Small intestine (tissue), 7 donors: ENCODE measurements around the gene DNAJB8. TPM values are rescaled to one million over a fixed set of nuclear protein-coding genes. Genes with fewer than 3 reads are reported as not detected.

Source experiments
- DNase-seq, 2 donors: peaks; one replicate each; pipeline versions ENCODE4 v3.0.0 to v3.0.0-alpha.2; 2013
- FAIRE-seq: peaks from 2 replicates; lab custom pipeline; 2012; peaks lifted over from hg19 to GRCh38; lab: Jason Lieb, UNC
- H3K27ac ChIP-seq, 3 donors: one replicate each; pipeline ENCODE4 v1.5.1; 2013; ENCODE audit warnings: low read length in 2 of 3, mild to moderate bottlenecking in 2 of 3, control low read depth in 1 of 3, inconsistent platforms in 1 of 3, low read depth in 1 of 3, moderate library complexity in 1 of 3
- H3K27me3 ChIP-seq, 3 donors: one replicate each; pipeline ENCODE4 v1.6.1; 2013; ENCODE audit warnings: low read length in 3 of 3, inconsistent platforms in 1 of 3; ENCODE audit not compliant: control insufficient read depth in 3 of 3, insufficient read depth in 3 of 3
- H3K36me3 ChIP-seq, 3 donors: one replicate each; pipeline ENCODE4 v1.6.1; 2013; ENCODE audit warnings: low read length in 3 of 3, inconsistent platforms in 1 of 3, low read depth in 1 of 3, mild to moderate bottlenecking in 1 of 3, moderate library complexity in 1 of 3; ENCODE audit not compliant: control insufficient read depth in 3 of 3, insufficient read depth in 2 of 3
- H3K4me1 ChIP-seq, 3 donors: one replicate each; pipeline ENCODE4 v1.6.1; 2013; ENCODE audit warnings: low read length in 2 of 3, inconsistent platforms in 1 of 3, low read depth in 1 of 3, mild to moderate bottlenecking in 1 of 3, moderate library complexity in 1 of 3; ENCODE audit not compliant: control insufficient read depth in 3 of 3, insufficient read depth in 2 of 3
- H3K4me3 ChIP-seq, 3 donors: one replicate each; pipeline ENCODE4 v1.5.1; 2013; ENCODE audit warnings: low read length in 3 of 3, control low read depth in 1 of 3, inconsistent platforms in 1 of 3, low read depth in 1 of 3, mild to moderate bottlenecking in 1 of 3, moderate library complexity in 1 of 3
- H3K9me3 ChIP-seq, 2 donors: one replicate each; pipeline ENCODE4 v1.6.1; 2013; ENCODE audit warnings: low read depth in 1 of 2, low read length in 1 of 2; ENCODE audit not compliant: control insufficient read depth in 2 of 2, insufficient read depth in 1 of 2
- WGBS, 3 donors: extraction: QIAGEN DNeasy Blood & Tissue Kit; methylation state at CpG; one replicate each; pipeline ENCODE4 v1.1.7; 2013; 5-methylcytosine and 5-hydroxymethylcytosine counted together
- polyA plus RNA-seq, 4 donors: library from polyadenylated mRNA; stranded (reverse) in 3 of 4; unstranded in 1 of 4; fragments of 200-250 nt in 3 of 4; fragments of 120-200 nt in 1 of 4; gene quantifications; one replicate each; pipeline versions ENCODE4 v1.2.1 to v1.2.3, GENCODE V29; 2013
- donor health status: healthy with polysubstance abuse.
- donor health status: control.
- donor health status: control.
- donor health status: Bipolar disorder and iron deficiency.
- donor health status: healthy.

The DNAJB8 gene
- polyA plus RNA-seq, 4 donors: not detected

DNA sequence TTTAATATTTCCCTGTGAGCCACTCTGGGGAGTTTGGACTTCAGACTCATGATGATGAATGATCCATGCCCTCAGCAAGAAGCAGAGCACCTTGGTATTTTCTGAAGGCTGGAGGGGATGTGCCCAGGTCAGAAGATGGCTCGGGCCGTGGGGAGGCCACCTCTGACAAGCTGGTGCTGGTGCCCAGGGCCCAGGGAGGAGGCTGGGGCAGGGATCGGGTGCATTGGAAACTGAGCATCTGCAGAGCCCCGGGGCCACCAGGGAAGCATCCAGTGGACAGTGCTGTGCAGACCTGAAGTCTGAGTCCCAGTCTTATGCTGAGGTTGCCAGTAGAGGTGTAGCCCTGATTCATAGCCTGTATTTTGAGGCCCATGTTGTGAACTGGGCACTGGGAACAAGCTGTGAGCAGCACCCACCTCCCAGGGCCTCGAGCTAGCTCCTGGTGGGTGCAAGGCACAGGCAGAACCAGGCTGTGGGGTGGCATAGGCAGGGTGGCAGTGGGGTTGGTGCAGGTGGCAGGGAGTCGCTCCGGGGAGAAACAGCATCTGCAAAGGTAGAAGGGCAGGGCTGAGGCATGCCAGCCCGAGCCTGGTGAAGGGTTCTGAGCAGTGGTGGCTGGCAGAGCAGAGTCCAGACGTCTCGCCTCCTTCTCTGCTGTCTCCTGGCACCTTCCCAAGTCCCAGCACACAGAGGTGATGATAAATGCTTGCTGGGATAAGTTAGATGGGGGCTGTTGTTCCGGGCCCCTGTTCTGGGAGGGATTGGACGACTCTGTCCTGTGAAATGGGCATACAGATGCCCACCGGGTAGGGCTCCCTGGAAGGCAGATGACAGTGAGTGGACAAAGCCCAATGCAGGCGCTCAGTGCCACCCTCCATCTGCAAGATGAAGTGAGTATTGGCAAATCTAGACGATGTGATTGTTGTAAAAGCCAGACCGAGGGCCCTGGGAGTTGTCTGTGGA lies 10.6 kb downstream of the DNAJB8 start:
- H3K27me3 ChIP-seq: peaks cover 0 to 17% (median 3%) of the 10 kb centered on the region in 3 donors
- peak in 1 of 2 donors; percentile 8 for DNase-seq
- FAIRE-seq: no peak
- H3K36me3 ChIP-seq: no peaks in the 10 kb centered on the region
- 25 to 62% (median 50%) methylated on average over 16 of the region's 16 CpGs for WGBS, 3 donors
- no peak overlapping the region for H3K4me3 ChIP-seq
- no peaks in the 10 kb centered on the region for H3K9me3 ChIP-seq
- H3K27ac ChIP-seq: no peak overlapping the region
- no peaks in the 10 kb centered on the region for H3K4me1 ChIP-seq

DNA sequence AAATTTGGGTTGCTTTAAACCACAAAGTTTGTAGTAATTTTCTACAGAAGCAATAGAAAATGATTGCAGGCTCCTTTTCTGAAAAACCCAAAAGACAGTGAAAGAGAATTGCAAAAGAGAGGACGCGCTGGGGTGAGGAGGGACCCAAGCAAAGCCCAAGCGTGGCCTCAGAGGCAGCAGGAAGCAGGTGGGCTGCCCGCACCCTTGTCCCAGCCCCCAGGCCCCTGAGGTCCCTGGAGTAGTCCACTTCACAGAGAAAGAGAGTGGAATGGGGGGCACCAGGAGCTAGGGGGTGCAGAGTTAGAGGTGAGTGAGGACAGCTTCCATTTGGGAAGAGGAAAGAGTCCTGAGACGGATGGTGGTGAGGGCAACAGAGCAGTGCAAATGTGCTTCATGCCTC lies 11.6 kb downstream of the DNAJB8 start:
- Histone ChIP-seq H3K9me3 (no peaks in the 10 kb centered on the region), H3K27ac (no peak overlapping the region), H3K4me3 (no peak overlapping the region), H3K27me3 (peaks cover 0 to 17% (median 3%) of the 10 kb centered on the region in 3 donors), H3K4me1 (no peaks in the 10 kb centered on the region), H3K36me3 (no peaks in the 10 kb centered on the region)
- no peak for FAIRE-seq
- 83 to 87% (median 86%) methylated on average over 5 of the region's 5 CpGs for WGBS, 3 donors
- no peak for DNase-seq

DNA sequence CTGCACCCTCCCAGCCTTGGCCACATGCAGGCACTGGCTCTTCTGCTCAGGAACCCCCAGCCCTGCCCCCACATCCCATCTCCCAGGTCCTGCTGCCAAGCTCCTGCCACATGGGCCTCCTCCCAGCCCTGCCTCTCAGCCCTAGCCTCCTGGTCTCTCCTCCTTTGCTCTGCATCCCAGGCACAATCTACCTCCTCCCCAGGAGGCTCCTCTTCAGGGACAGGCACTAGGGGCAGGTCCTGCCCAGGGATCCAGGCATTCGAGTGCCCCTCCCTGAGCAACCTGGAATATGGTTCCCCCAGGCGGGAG lies 12.4 kb downstream of the DNAJB8 start:
- no peak for DNase-seq
- Histone ChIP-seq H3K4me3 (no peak overlapping the region), H3K4me1 (no peaks in the 10 kb centered on the region), H3K27me3 (peaks cover 0 to 17% (median 3%) of the 10 kb centered on the region in 3 donors), H3K36me3 (no peaks in the 10 kb centered on the region), H3K9me3 (no peaks in the 10 kb centered on the region), H3K27ac (no peak overlapping the region)
- WGBS, 3 donors: 71 to 92% (median 76%) methylated on average over 2 of the region's 2 CpGs
- FAIRE-seq: no peak

DNA sequence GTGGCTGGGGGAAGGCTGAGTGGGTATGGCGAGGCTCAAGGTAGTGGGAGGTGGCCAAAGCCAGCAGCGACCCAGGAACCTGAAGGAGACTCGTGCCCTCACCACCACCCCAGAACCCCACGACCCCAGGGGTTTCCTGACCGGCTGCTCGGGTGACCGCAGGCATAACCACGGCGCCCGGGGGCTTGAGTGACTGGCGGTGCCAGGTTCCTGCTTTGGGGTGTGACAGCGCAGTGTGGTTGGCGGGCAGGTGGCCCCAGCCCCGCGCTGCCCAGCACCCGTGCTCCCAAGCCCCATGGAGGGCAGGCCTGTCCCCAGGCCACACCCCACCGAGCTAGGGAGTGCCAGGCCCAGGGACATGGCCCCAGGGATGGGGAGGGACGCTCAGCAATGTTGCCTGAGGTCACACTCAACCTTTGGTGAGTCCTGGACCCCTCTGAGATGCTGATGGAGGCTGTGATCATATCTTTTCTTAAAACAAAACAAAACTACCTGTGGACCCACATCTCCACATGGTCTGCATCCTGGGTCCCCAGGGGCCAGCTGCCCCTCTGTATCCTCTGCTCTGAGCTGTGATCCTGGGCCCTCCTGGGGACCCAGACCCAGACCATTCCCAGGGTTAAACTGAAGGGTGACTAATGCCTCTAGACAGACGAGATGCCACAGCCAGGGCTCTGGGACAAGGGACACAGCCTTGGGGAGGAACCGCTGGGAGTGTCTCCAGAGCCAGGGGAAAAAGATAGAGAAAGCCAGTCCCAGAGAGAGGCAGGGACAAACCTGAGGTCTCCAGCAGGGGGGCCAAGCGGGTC lies 13.0 kb downstream of the DNAJB8 start:
- no peaks in the 10 kb centered on the region for H3K4me1 ChIP-seq
- 62 to 72% (median 68%) methylated on average over 18 to 21 of the region's 21 CpGs for WGBS, 3 donors
- FAIRE-seq (no peak), DNase-seq (no peak)
- no peaks in the 10 kb centered on the region for H3K36me3 ChIP-seq
- H3K4me3 ChIP-seq: no peak overlapping the region
- H3K27ac ChIP-seq: no peak overlapping the region
- no peaks in the 10 kb centered on the region for H3K9me3 ChIP-seq
- peaks cover 0 to 17% (median 3%) of the 10 kb centered on the region in 3 donors for H3K27me3 ChIP-seq

DNA sequence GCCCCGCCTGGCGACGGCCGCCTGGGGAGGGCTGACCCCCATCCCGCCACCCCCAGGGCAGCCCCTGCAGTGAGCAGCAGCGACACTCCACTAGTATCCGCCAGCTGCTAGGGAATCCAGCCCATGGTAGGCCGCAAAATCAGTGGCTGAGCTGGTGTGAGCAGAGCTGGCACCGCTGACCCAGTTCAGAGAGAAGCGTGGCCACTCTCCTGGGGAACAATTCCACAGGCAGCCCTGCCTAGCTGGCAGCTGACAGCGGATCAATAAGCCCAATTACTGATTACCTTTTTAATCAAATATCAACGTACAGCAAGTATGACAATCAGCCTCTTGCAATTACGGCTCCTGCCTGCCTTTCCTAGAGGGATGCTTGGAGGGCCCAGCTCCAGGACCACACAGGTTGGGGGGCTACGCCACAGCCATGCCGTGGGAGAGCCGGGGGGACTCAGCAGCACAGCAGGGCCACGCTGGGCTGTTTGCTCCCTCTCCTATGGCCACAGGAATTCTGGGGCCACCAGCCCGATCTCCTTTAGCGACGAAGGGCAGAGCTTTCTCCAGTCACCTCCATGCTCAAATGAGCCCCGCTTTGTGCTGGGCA lies 13.9 kb downstream of the DNAJB8 start:
- no peak for FAIRE-seq
- H3K36me3 ChIP-seq: no peaks in the 10 kb centered on the region
- H3K9me3 ChIP-seq: no peaks in the 10 kb centered on the region
- H3K27me3 ChIP-seq: peaks cover 0 to 20% (median 3%) of the 10 kb centered on the region in 3 donors
- WGBS, 3 donors: 71 to 84% (median 75%) methylated on average over 21 of the region's 21 CpGs
- DNase-seq: no peak
- no peak overlapping the region for H3K27ac ChIP-seq
- no peaks in the 10 kb centered on the region for H3K4me1 ChIP-seq
- H3K4me3 ChIP-seq: no peak overlapping the region

DNA sequence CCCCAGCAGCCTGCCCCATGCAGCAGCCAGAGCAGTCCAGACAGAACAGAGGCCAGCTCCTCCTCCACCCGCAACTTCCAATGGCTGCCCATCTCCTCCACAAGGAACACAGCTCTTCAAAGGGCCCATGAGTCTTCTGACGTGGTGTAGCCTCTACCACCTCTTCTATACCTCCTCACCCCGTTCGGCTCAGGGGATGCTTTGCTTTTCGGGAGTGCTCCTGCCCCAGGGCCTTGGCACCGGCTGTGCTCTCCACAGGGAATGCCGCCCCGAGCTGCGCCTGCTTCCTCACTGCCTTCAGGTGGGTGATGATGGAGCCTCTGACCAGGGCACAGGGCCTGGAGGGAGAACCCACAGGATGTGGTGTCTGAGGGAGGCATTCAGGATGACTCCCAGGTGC lies 14.6 kb downstream of the DNAJB8 start:
- H3K27me3 ChIP-seq: peaks cover 0 to 25% (median 3%) of the 10 kb centered on the region in 3 donors

DNA sequence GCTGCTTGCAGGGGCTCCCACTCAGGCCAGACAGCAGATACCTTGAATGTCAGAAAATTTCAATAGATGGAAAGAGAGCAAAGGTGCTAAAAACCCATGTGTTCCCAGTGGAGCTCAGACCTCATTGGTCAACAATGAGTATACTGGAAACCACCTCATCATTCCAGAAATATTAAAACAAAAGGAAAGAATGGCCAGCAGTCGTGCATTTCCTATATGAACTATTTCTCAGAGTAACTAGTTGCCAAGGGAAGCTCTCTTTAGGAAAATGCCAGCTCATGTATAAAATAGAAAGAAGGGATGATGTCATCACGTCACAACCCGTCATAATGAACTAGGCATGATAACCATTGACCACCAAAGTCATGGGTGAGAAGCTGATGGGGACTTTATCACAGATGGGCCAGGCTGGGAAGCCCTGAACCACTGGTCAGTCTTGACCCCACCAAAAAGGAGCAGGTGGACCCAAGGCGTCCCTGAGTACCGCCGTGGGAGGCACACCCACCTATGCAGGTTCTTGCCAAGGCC lies 17.5 kb downstream of the DNAJB8 start:
- H3K27me3 ChIP-seq: peaks cover 0 to 29% (median under 1%) of the 10 kb centered on the region in 3 donors
- H3K4me3 ChIP-seq: no peak overlapping the region
- H3K4me1 ChIP-seq: no peaks in the 10 kb centered on the region
- no peaks in the 10 kb centered on the region for H3K36me3 ChIP-seq
- FAIRE-seq: no peak
- WGBS, 3 donors: 78 to 82% (median 82%) methylated on average over 6 of the region's 6 CpGs
- H3K9me3 ChIP-seq: no peaks in the 10 kb centered on the region
- no peak for DNase-seq
- no peak overlapping the region for H3K27ac ChIP-seq

More for the DNA sequence above, 14.6 kb downstream of the DNAJB8 start:
- 81 to 87% (median 86%) methylated on average over 9 of the region's 9 CpGs for WGBS, 3 donors
- H3K4me3 ChIP-seq: no peak overlapping the region
- FAIRE-seq (no peak), DNase-seq (no peak)
- H3K27ac ChIP-seq: no peak overlapping the region
- H3K36me3 ChIP-seq: no peaks in the 10 kb centered on the region
- no peaks in the 10 kb centered on the region for H3K9me3 ChIP-seq
- no peaks in the 10 kb centered on the region for H3K4me1 ChIP-seq

DNA sequence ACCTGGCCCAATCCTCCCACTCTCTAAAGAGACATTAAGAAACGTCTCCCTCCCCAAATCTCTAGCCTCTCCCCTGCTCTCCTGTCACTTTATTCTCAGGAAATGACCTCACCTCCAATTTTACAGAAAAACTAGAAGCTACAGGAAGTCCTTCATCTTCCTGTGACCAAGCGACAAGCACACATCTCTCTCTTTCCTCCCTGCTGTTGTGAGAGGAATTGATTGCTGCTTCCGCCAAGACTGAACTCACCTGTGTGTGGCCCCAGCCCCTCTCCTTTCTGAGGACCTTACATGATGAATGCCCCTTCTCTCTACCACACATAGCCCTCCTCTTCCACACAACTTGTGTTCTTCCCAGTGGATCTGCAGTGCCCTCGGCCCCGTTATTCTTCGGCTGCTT lies 18.2 kb downstream of the DNAJB8 start:
- no peaks in the 10 kb centered on the region for H3K9me3 ChIP-seq
- WGBS, 3 donors: 60 to 63% (median 61%) methylated on average over 6 of the region's 6 CpGs
- H3K4me1 ChIP-seq: no peaks in the 10 kb centered on the region
- H3K4me3 ChIP-seq: no peak overlapping the region
- no peaks in the 10 kb centered on the region for H3K36me3 ChIP-seq
- FAIRE-seq (no peak), DNase-seq (no peak)
- peaks cover 0 to 31% (median 0%) of the 10 kb centered on the region in 3 donors for H3K27me3 ChIP-seq
- H3K27ac ChIP-seq: no peak overlapping the region
